ENCODE results near the gene DLEC1. TPM values are rescaled to one million over a fixed set of nuclear protein-coding genes. Genes with fewer than 3 reads are reported as not detected.

Gene DLEC1
- total and polyA plus RNA-seq, 3 experiments from 2014 or later: 0.56 to 1.3 (median 1.0) TPM

DNA sequence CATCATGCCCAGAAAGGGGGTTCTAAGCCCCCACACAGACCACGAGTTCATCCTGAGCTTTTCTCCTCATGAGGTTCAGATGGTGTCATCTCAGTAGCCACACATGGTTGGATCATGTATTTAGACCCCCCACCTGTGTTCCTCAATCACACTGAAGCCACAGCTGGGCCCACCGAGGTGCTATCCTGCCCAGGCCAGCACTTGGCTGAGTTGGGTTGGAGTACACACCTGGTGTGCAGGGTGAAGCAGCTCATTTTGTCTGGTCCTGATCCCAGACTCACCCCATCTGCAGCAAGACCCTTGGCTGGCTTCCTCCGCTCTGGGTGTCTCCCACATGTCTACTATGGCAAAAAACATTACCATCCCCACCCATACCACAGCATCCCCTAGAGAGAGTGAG lies 56.0 kb downstream of the DLEC1 start:
- no peaks in the 10 kb centered on the region for H3K4me1 ChIP-seq (ENCODE audit: insufficient read depth, low read length)
- H3K27me3 ChIP-seq (ENCODE audit: insufficient read depth, low read length, poor library complexity, severe bottlenecking): no peaks in the 10 kb centered on the region
- no peaks in the 10 kb centered on the region for H3K36me3 Mint-ChIP-seq
- POLR2A ChIA-PET: no interaction called here
- H3K9me3 ChIP-seq (ENCODE audit: low read length): no peaks in the 10 kb centered on the region
- peaks cover 3 to 10% of the 10 kb centered on the region in 2 donors for H3K27me3 Mint-ChIP-seq
- no peaks in the 10 kb centered on the region for H3K9me3 Mint-ChIP-seq
- DNase-seq: no peak
- no peaks in the 10 kb centered on the region for H3K4me1 Mint-ChIP-seq
- no peak overlapping the region for H3K4me3 Mint-ChIP-seq
- no peak overlapping the region for H3K27ac Mint-ChIP-seq
- CTCF ChIA-PET: interaction anchor here (0.9 kb wide), 1 partner anchor 17 kb away, joined by 3 read pairs; no protein-coding TSS in a partner anchor
- H3K27ac ChIP-seq (ENCODE audit: low read depth, low read length): no peak overlapping the region
- H3K4me3 ChIP-seq (ENCODE audit: low read length): no peak overlapping the region
- H3K36me3 ChIP-seq (ENCODE audit: insufficient read depth, low read length): no peaks in the 10 kb centered on the region

DNA sequence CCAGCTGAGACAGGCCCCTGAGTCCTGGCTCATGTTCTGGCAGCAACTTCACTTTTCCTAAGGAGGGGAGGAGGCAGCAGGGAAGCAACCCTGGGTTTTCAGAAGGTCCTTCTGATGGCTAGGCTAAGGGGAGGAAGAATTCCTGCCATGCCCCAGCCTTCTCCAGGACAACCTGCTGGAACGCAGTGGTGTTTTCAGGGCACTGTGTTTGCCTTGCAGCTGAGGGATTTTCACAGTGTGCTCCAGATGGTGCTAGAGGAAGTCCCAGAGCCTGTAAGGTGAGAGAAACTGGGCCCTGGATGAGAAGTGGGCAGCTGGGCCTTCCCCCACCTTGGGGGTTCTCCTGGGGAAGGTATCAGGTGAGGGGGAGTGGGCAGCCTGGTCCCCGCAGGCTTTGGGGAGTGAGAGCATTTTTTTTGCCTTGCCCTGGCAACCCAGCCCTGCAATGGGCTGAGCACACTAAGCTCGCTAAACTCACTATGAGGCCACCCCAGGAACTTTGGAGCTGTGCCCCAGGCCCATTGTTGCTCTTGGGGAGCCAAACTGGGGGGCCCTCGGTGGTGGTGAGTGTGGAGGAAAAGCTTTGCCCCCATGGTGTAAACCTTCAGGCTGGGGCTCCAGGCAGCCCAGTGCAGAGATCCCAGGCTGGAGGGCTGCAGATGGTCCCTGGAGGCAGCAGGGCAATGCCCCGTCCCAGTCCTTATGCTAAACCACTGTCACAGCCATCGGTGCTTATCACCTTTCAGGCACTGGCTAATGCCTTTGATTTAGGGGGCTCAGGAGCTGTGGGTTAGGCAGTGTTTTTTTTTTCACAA lies 56.9 kb downstream of the DLEC1 start:
- POLR2A ChIA-PET: no interaction called here
- Histone ChIP-seq H3K4me1 (ENCODE audit: insufficient read depth, low read length) (no peaks in the 10 kb centered on the region), H3K36me3 (ENCODE audit: insufficient read depth, low read length) (no peaks in the 10 kb centered on the region), H3K27me3 (ENCODE audit: insufficient read depth, low read length, poor library complexity, severe bottlenecking) (no peaks in the 10 kb centered on the region), H3K4me3 (ENCODE audit: low read length) (no peak overlapping the region), H3K9me3 (ENCODE audit: low read length) (no peaks in the 10 kb centered on the region), H3K27ac (ENCODE audit: low read depth, low read length) (no peak overlapping the region)
- no peak for DNase-seq
- Mint-ChIP-seq H3K4me1 (no peaks in the 10 kb centered on the region), H3K9me3 (no peaks in the 10 kb centered on the region), H3K36me3 (no peaks in the 10 kb centered on the region), H3K4me3 (no peak overlapping the region), H3K27ac (no peak overlapping the region), H3K27me3 (peaks cover 3 to 10% of the 10 kb centered on the region in 2 donors)
- CTCF ChIA-PET: no interaction called here

DNA sequence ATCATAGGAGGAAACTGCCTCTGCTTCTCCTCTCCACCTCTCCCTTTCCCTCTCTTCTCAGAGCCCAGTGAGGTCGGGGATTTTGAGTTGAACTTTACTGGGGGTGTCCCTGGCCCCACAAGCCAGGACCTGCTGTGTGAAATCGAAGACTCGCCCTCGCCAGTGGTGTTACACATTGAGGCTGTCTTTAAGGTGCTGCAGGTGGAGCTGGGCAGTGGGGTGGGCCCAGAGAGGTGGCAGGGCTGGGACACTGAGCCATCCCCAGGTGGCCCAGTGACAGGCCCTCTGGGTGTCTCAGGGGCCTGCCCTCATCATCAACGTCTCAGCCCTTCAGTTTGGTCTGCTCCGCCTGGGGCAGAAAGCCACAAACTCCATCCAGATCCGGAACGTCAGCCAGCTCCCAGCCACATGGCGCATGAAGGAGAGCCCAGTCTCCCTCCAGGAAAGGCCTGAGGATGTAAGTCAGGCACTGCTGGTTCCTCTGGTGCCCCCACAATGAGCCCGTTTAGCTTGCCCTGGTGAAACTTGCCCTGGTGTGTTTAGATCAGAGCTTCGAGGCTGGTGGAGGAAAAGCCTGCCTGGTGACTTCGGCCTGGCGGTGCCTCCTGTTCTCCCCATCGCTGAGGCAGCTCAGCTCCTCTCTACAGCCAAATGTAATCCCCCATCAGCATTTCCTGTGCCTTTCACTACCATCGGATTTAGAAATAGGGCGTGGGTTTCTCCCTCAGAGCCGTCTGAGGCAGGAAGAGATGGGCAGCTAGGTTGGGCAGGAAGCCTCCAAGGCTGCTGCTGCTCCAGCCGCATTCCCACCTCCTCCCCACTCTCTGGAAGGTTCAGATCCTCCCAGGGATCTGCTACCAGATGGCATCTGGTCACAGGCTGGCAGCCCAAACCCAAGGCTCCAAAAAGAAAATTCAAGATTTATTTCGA lies 58.7 kb downstream of the DLEC1 start:
- H3K36me3 ChIP-seq (ENCODE audit: insufficient read depth, low read length): no peaks in the 10 kb centered on the region
- POLR2A ChIA-PET: no interaction called here

DNA sequence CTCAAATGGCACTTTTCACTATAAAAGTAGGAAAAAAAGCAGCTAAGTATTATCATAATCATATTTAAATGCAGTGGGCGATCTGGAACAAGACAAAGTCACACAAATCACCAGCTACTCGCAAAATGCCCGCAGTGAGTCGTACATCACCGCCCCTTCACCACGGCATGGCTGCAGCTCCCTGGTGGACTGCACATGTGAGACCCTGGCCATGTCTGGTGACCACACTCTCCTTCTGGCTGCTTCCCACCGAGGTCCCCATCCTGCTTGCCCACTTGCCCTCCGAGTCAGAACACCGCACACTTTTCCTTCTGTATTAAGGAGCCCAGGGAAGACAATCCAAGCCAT lies 59.3 kb downstream of the DLEC1 start:
- Mint-ChIP-seq H3K9me3 (no peaks in the 10 kb centered on the region), H3K27me3 (peaks cover 5 to 7% of the 10 kb centered on the region in 2 donors), H3K4me1 (no peaks in the 10 kb centered on the region), H3K36me3 (no peaks in the 10 kb centered on the region), H3K4me3 (no peak overlapping the region), H3K27ac (no peak overlapping the region)
- Histone ChIP-seq H3K27me3 (ENCODE audit: insufficient read depth, low read length, poor library complexity, severe bottlenecking) (no peaks in the 10 kb centered on the region), H3K27ac (ENCODE audit: low read depth, low read length) (no peak overlapping the region), H3K36me3 (ENCODE audit: insufficient read depth, low read length) (no peaks in the 10 kb centered on the region), H3K4me3 (ENCODE audit: low read length) (no peak overlapping the region), H3K9me3 (ENCODE audit: low read length) (no peaks in the 10 kb centered on the region), H3K4me1 (ENCODE audit: insufficient read depth, low read length) (no peaks in the 10 kb centered on the region)
- no peak for DNase-seq
- CTCF ChIA-PET: no interaction called here
- POLR2A ChIA-PET: no interaction called here

More for the DNA sequence above, 58.7 kb downstream of the DLEC1 start:
- DNase-seq: no peak
- H3K36me3 Mint-ChIP-seq: no peaks in the 10 kb centered on the region
- H3K4me1 ChIP-seq (ENCODE audit: insufficient read depth, low read length): no peaks in the 10 kb centered on the region
- CTCF ChIA-PET: no interaction called here
- no peak overlapping the region for H3K27ac ChIP-seq (ENCODE audit: low read depth, low read length)
- H3K27me3 Mint-ChIP-seq: peaks cover 5 to 7% of the 10 kb centered on the region in 2 donors
- H3K27ac Mint-ChIP-seq: peak overlapping the region in 1 of 8 donors; percentile 17
- no peaks in the 10 kb centered on the region for H3K4me1 Mint-ChIP-seq
- H3K9me3 Mint-ChIP-seq: no peaks in the 10 kb centered on the region
- H3K4me3 ChIP-seq (ENCODE audit: low read length): no peak overlapping the region
- H3K27me3 ChIP-seq (ENCODE audit: insufficient read depth, low read length, poor library complexity, severe bottlenecking): no peaks in the 10 kb centered on the region
- H3K4me3 Mint-ChIP-seq: no peak overlapping the region
- no peaks in the 10 kb centered on the region for H3K9me3 ChIP-seq (ENCODE audit: low read length)

DNA sequence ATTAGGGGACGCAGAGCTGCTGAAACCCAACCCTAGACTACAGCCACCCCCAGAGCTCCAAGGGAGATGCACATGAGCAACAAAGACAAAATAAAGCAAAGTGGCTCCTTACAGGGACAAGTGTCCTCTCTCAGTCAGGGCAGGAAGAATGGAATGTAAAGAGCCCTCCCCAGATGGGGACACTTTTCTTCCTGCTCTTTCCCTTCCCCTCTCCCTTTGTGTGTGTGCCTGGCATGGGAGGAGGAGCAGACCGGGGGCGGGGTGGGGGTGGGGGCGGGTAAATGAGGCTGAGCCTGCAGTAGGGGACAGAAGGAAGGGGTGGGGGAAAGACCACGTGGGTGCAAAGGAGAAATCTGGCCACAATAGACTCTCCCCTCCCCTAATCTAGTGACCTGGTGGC lies 60.5 kb downstream of the DLEC1 start:
- H3K4me1 Mint-ChIP-seq: no peaks in the 10 kb centered on the region
- no peak for DNase-seq
- no peak overlapping the region for H3K4me3 Mint-ChIP-seq
- no peaks in the 10 kb centered on the region for H3K27me3 ChIP-seq (ENCODE audit: insufficient read depth, low read length, poor library complexity, severe bottlenecking)
- no peaks in the 10 kb centered on the region for H3K9me3 ChIP-seq (ENCODE audit: low read length)
- peaks cover 3 to 7% of the 10 kb centered on the region in 2 donors for H3K27me3 Mint-ChIP-seq
- no peaks in the 10 kb centered on the region for H3K4me1 ChIP-seq (ENCODE audit: insufficient read depth, low read length)
- H3K4me3 ChIP-seq (ENCODE audit: low read length): no peak overlapping the region
- peaks cover 0 to 6% (median under 1%) of the 10 kb centered on the region in 5 donors for H3K9me3 Mint-ChIP-seq
- H3K27ac Mint-ChIP-seq: no peak overlapping the region
- ChIA-PET CTCF (no interaction called here), POLR2A (no interaction called here)
- H3K36me3 ChIP-seq (ENCODE audit: insufficient read depth, low read length): no peaks in the 10 kb centered on the region
- H3K27ac ChIP-seq (ENCODE audit: low read depth, low read length): no peak overlapping the region
- H3K36me3 Mint-ChIP-seq: peaks cover 0 to 6% (median 0%) of the 10 kb centered on the region in 3 donors

DNA sequence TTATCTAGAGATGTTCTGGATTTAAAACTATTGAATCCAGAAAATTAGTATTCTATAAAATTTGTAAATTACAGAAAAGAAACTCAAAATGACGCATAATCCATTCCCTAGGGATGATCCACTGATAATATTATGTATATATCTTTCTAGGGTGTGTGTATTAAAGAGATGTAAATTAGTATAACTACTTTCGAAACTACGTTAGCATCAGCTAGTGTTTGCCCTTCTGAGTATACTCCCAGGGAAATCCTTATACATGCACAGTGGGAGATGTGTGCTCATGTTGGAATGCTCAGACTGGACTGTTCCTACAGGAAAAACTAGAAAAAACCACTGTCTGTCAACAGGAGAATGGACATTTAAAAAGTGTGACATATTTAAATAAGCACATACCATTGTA lies 61.5 kb downstream of the DLEC1 start:
- H3K4me1 Mint-ChIP-seq: no peaks in the 10 kb centered on the region
- ChIA-PET CTCF (no interaction called here), POLR2A (no interaction called here)
- DNase-seq: no peak
- H3K4me3 Mint-ChIP-seq: no peak overlapping the region
- Histone ChIP-seq H3K4me1 (ENCODE audit: insufficient read depth, low read length) (no peaks in the 10 kb centered on the region), H3K27me3 (ENCODE audit: insufficient read depth, low read length, poor library complexity, severe bottlenecking) (no peaks in the 10 kb centered on the region), H3K4me3 (ENCODE audit: low read length) (no peak overlapping the region), H3K9me3 (ENCODE audit: low read length) (no peaks in the 10 kb centered on the region), H3K36me3 (ENCODE audit: insufficient read depth, low read length) (no peaks in the 10 kb centered on the region), H3K27ac (ENCODE audit: low read depth, low read length) (no peak overlapping the region)
- H3K27ac Mint-ChIP-seq: no peak overlapping the region
- peaks cover 3 to 8% of the 10 kb centered on the region in 2 donors for H3K27me3 Mint-ChIP-seq
- H3K36me3 Mint-ChIP-seq: peaks cover 0 to 15% (median under 1%) of the 10 kb centered on the region in 3 donors
- H3K9me3 Mint-ChIP-seq: peaks cover 4 to 12% (median 8%) of the 10 kb centered on the region in 5 donors

DNA sequence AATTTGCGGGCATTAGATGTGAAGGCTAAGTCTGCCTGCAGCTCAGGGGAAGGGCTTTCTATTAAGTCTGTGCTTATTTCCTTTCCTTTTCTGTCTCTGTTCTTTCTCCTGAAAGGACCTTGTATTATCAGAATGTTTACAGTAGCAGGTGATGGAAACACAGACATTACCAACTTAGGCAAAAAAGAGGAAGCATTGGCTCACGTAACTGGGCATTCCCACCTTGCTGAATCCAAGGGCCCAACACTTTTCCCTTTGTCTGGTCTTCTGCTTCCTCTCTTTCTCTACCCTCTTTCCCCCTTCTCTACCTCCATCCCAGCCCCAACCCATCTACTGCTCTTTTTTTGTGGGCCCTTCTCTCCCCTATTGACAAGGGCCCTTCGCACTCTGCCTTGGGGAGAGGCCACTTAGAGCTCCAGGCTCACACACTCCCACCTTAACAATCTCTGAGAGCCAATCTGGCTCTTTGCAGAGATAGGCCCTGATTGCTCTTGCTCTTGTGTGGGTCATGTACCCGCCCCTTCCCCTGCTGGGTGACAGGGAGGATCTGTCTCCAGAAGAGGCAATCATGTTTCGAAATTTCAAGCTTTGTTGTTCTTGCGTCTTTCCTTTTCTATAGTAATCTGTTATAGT lies 62.9 kb downstream of the DLEC1 start:
- Histone ChIP-seq H3K27me3 (ENCODE audit: insufficient read depth, low read length, poor library complexity, severe bottlenecking) (no peaks in the 10 kb centered on the region), H3K36me3 (ENCODE audit: insufficient read depth, low read length) (no peaks in the 10 kb centered on the region), H3K27ac (ENCODE audit: low read depth, low read length) (no peak overlapping the region), H3K4me1 (ENCODE audit: insufficient read depth, low read length) (no peaks in the 10 kb centered on the region), H3K9me3 (ENCODE audit: low read length) (no peaks in the 10 kb centered on the region), H3K4me3 (ENCODE audit: low read length) (no peak overlapping the region)
- H3K4me3 Mint-ChIP-seq: no peak overlapping the region
- H3K9me3 Mint-ChIP-seq: peaks cover 4 to 17% (median 12%) of the 10 kb centered on the region in 5 donors
- CTCF ChIA-PET: no interaction called here
- H3K36me3 Mint-ChIP-seq: peaks cover 0 to 19% (median 5%) of the 10 kb centered on the region in 3 donors
- H3K27me3 Mint-ChIP-seq: peaks cover 3 to 11% of the 10 kb centered on the region in 2 donors
- no peaks in the 10 kb centered on the region for H3K4me1 Mint-ChIP-seq
- POLR2A ChIA-PET: no interaction called here
- no peak for DNase-seq
- no peak overlapping the region for H3K27ac Mint-ChIP-seq

DNA sequence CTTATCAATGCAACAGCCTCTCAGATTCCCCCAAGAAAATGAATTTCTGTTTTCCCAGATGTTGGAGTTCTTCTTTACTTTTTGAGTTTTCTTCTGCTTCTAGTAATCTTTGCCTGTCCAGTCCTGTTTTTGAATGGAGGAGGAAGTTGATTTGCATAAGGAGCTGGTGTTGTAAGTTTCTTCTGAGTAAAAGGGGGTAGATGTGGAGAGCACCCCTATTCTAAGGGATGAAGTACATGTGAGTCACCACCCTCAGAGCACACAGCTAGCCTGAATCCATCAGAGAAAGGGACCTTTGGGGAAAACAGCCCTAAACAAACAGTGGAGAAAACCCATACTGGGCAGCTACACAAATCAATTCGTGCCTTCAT lies 63.4 kb downstream of the DLEC1 start:
- POLR2A ChIA-PET: no interaction called here

More for the DNA sequence above, 63.4 kb downstream of the DLEC1 start:
- H3K27ac Mint-ChIP-seq: peak overlapping the region in 1 of 8 donors; percentile 16
- no peaks in the 10 kb centered on the region for H3K27me3 ChIP-seq (ENCODE audit: insufficient read depth, low read length, poor library complexity, severe bottlenecking)
- H3K4me1 Mint-ChIP-seq: no peaks in the 10 kb centered on the region
- H3K27me3 Mint-ChIP-seq: peaks cover 3 to 11% of the 10 kb centered on the region in 2 donors
- no peak overlapping the region for H3K4me3 Mint-ChIP-seq
- no peaks in the 10 kb centered on the region for H3K9me3 ChIP-seq (ENCODE audit: low read length)
- H3K9me3 Mint-ChIP-seq: peaks cover 4 to 17% (median 12%) of the 10 kb centered on the region in 5 donors
- H3K4me1 ChIP-seq (ENCODE audit: insufficient read depth, low read length): no peaks in the 10 kb centered on the region
- DNase-seq: no peak
- CTCF ChIA-PET: no interaction called here
- H3K4me3 ChIP-seq (ENCODE audit: low read length): no peak overlapping the region
- H3K36me3 Mint-ChIP-seq: peaks cover 0 to 19% (median 6%) of the 10 kb centered on the region in 3 donors
- H3K27ac ChIP-seq (ENCODE audit: low read depth, low read length): no peak overlapping the region
- H3K36me3 ChIP-seq (ENCODE audit: insufficient read depth, low read length): no peaks in the 10 kb centered on the region
